GM23338 (cell line): ENCODE data around the gene NPY.

Experiments used
- CREB1 ChIP-seq: fragments of 250-450 bp; sonication (Bioruptor Pico); IDR thresholded peaks from 2 replicates; pipeline ENCODE4 v1.5.0; 2020; ENCODE audit warnings: low read depth, mild to moderate bottlenecking, moderate library complexity
- ETS1 ChIP-seq: IDR thresholded peaks from 2 replicates; pipeline ENCODE4 v1.6.1; 2016; ENCODE audit warnings: antibody characterized with exemption
- EZH2 ChIP-seq: fragments of 200-600 bp; sonication (generic); IDR thresholded peaks from one replicate; pipeline ENCODE4 v1.8.0; 2017; ENCODE audit warnings: antibody characterized with exemption, mild to moderate bottlenecking, low read depth; ENCODE audit not compliant: unreplicated experiment
- EZH2phosphoT487 ChIP-seq: fragments of 200-600 bp; sonication (generic); IDR thresholded peaks from one replicate; pipeline ENCODE4 v1.8.1; 2018; ENCODE audit warnings: antibody characterized with exemption; ENCODE audit not compliant: unreplicated experiment
- JUNB ChIP-seq: IDR thresholded peaks from one replicate; pipeline ENCODE4 v1.6.1; 2016; ENCODE audit warnings: antibody characterized with exemption; ENCODE audit not compliant: unreplicated experiment
- NANOG ChIP-seq: IDR thresholded peaks from 2 replicates; pipeline ENCODE4 v1.6.1; 2016; ENCODE audit warnings: antibody characterized with exemption, borderline replicate concordance
- POLR2AphosphoS5 ChIP-seq: IDR thresholded peaks from 2 replicates; pipeline ENCODE4 v1.6.1; 2016; ENCODE audit warnings: antibody characterized with exemption, low read depth
- STAT1 ChIP-seq: IDR thresholded peaks from one replicate; pipeline ENCODE4 v1.6.1; 2016; ENCODE audit warnings: antibody characterized with exemption; ENCODE audit not compliant: unreplicated experiment
- ZNF331 ChIP-seq: fragments of 250-450 bp; sonication (Bioruptor Pico); IDR thresholded peaks from 2 replicates; pipeline ENCODE4 v1.5.0; 2020; ENCODE audit warnings: low read depth, mild to moderate bottlenecking, moderate library complexity
- ZNF462 ChIP-seq: fragments of 250-450 bp; sonication (Bioruptor Pico); IDR thresholded peaks from 2 replicates; pipeline ENCODE4 v1.5.0; 2020; ENCODE audit warnings: mild to moderate bottlenecking, moderate library complexity
- TF ChIP-seq, protein P1 (sequence below), 2 experiments: fragments of 200-600 bp in 1 of 2; sonication (generic) in 1 of 2; conservative IDR thresholded peaks; 2 replicates each; pipeline versions ENCODE4 v1.5.1 to v1.6.1; 2016 to 2017; ENCODE audit warnings: antibody characterized with exemption in 2 of 2, low read depth in 2 of 2, mild to moderate bottlenecking in 2 of 2, moderate library complexity in 1 of 2
- TF ChIP-seq, protein P2 (sequence below): IDR thresholded peaks from one replicate; pipeline ENCODE4 v1.6.1; 2018; ENCODE audit warnings: antibody characterized with exemption; ENCODE audit not compliant: unreplicated experiment

DNA sequence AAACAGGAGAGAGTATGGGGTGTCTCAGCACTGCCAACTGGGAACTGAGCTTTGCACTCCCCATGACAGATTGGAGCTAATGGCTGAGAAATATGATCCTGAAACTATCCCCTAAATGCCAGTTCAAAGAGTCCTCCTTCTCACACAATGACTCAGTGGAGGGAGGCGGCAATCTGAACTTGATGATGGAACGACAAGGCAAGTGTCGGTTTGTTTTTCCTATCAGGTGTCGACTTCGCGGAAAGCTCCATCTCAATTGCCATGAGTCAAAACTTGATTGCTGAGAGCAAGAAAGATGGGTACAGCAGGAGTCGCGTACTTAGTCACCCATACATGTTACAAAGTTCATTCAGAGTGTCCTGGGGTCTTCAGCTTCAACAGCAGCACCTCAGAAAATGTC, 52.5 kb downstream of the NPY start:
- TF ChIP-seq, protein P1, sequence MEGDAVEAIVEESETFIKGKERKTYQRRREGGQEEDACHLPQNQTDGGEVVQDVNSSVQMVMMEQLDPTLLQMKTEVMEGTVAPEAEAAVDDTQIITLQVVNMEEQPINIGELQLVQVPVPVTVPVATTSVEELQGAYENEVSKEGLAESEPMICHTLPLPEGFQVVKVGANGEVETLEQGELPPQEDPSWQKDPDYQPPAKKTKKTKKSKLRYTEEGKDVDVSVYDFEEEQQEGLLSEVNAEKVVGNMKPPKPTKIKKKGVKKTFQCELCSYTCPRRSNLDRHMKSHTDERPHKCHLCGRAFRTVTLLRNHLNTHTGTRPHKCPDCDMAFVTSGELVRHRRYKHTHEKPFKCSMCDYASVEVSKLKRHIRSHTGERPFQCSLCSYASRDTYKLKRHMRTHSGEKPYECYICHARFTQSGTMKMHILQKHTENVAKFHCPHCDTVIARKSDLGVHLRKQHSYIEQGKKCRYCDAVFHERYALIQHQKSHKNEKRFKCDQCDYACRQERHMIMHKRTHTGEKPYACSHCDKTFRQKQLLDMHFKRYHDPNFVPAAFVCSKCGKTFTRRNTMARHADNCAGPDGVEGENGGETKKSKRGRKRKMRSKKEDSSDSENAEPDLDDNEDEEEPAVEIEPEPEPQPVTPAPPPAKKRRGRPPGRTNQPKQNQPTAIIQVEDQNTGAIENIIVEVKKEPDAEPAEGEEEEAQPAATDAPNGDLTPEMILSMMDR (conservative IDR thresholded peaks at IDR 0.05; ENCODE audit: low read depth in 2 of 2), result no peak
- TF ChIP-seq POLR2AphosphoS5 (no peak), EZH2 (no peak), ETS1 (no peak), NANOG (no peak), CREB1 (no peak), STAT1 (no peak), JUNB (no peak), EZH2phosphoT487 (no peak), ZNF331 (CRISPR knock-in tag) (no peak), ZNF462 (CRISPR knock-in tag) (no peak)
- TF ChIP-seq, protein P2, sequence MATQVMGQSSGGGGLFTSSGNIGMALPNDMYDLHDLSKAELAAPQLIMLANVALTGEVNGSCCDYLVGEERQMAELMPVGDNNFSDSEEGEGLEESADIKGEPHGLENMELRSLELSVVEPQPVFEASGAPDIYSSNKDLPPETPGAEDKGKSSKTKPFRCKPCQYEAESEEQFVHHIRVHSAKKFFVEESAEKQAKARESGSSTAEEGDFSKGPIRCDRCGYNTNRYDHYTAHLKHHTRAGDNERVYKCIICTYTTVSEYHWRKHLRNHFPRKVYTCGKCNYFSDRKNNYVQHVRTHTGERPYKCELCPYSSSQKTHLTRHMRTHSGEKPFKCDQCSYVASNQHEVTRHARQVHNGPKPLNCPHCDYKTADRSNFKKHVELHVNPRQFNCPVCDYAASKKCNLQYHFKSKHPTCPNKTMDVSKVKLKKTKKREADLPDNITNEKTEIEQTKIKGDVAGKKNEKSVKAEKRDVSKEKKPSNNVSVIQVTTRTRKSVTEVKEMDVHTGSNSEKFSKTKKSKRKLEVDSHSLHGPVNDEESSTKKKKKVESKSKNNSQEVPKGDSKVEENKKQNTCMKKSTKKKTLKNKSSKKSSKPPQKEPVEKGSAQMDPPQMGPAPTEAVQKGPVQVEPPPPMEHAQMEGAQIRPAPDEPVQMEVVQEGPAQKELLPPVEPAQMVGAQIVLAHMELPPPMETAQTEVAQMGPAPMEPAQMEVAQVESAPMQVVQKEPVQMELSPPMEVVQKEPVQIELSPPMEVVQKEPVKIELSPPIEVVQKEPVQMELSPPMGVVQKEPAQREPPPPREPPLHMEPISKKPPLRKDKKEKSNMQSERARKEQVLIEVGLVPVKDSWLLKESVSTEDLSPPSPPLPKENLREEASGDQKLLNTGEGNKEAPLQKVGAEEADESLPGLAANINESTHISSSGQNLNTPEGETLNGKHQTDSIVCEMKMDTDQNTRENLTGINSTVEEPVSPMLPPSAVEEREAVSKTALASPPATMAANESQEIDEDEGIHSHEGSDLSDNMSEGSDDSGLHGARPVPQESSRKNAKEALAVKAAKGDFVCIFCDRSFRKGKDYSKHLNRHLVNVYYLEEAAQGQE, result no peak
